Measurements from ENCODE around the gene ARL4C. TPM values are rescaled to one million over a fixed set of nuclear protein-coding genes. Genes with fewer than 3 reads are reported as not detected.

Gene ARL4C
- total RNA-seq, 2 donors from 2014 or later, result 1.8 to 4.9 TPM

GRCh38 chr2:234472155-234472554 lies 24.7 kb downstream of the ARL4C start:
- no peak overlapping the region for H3K4me3 ChIP-seq
- H3K36me3 ChIP-seq, result no peaks in the 10 kb centered on the region
- H3K27me3 ChIP-seq, result no peaks in the 10 kb centered on the region
- intact Hi-C loops (cut with DNase I), result no loop called here
- no peak for DNase-seq
- H3K9me3 ChIP-seq, result no peaks in the 10 kb centered on the region
- H3K27ac ChIP-seq, result no peak overlapping the region
- no peaks in the 10 kb centered on the region for H3K4me1 ChIP-seq
- H3K9ac ChIP-seq (ENCODE audit: low read depth in 2 of 2, low read length in 2 of 2), result no peak overlapping the region
- no peak for TF ChIP-seq CTCF (IDR thresholded peaks at IDR 0.05)

GRCh38 chr2:234469972-234470371 lies 26.9 kb downstream of the ARL4C start:
- no peak for TF ChIP-seq CTCF (IDR thresholded peaks at IDR 0.05)
- intact Hi-C loops (cut with DNase I), result no loop called here

GRCh38 chr2:234469251-234469845 lies 27.5 kb downstream of the ARL4C start:
- TF ChIP-seq CTCF (IDR thresholded peaks at IDR 0.05), result no peak
- Histone ChIP-seq H3K4me1 (no peaks in the 10 kb centered on the region), H3K9me3 (no peaks in the 10 kb centered on the region), H3K9ac (ENCODE audit: low read depth in 2 of 2, low read length in 2 of 2) (no peak overlapping the region), H3K27me3 (no peaks in the 10 kb centered on the region), H3K4me3 (no peak overlapping the region), H3K27ac (no peak overlapping the region), H3K36me3 (no peaks in the 10 kb centered on the region)
- intact Hi-C loops (cut with DNase I), result no loop called here
- DNase-seq, result no peak

More at GRCh38 chr2:234469972-234470371, 26.9 kb downstream of the ARL4C start:
- H3K9me3 ChIP-seq, result no peaks in the 10 kb centered on the region
- no peaks in the 10 kb centered on the region for H3K36me3 ChIP-seq
- H3K4me1 ChIP-seq, result no peaks in the 10 kb centered on the region
- DNase-seq, result no peak
- H3K27me3 ChIP-seq, result no peaks in the 10 kb centered on the region
- H3K9ac ChIP-seq (ENCODE audit: low read depth in 2 of 2, low read length in 2 of 2), result no peak overlapping the region
- H3K27ac ChIP-seq, result no peak overlapping the region
- no peak overlapping the region for H3K4me3 ChIP-seq

- H3K4me3 ChIP-seq, result no peak overlapping the region
- H3K4me1 ChIP-seq, result no peaks in the 10 kb centered on the region
- intact Hi-C loops (cut with DNase I), result no loop called here
- H3K27ac ChIP-seq, result no peak overlapping the region
- no peak for TF ChIP-seq CTCF (IDR thresholded peaks at IDR 0.05)
- H3K9ac ChIP-seq (ENCODE audit: low read depth in 2 of 2, low read length in 2 of 2), result no peak overlapping the region
- H3K36me3 ChIP-seq, result no peaks in the 10 kb centered on the region
- no peaks in the 10 kb centered on the region for H3K9me3 ChIP-seq
- no peaks in the 10 kb centered on the region for H3K27me3 ChIP-seq
- DNase-seq, result no peak
These were observed 28.4 kb downstream of the ARL4C start for GRCh38 chr2:234468503-234468902.

- H3K4me1 ChIP-seq, result no peaks in the 10 kb centered on the region
- H3K9ac ChIP-seq (ENCODE audit: low read depth in 2 of 2, low read length in 2 of 2), result no peak overlapping the region
- no peaks in the 10 kb centered on the region for H3K9me3 ChIP-seq
- no peak overlapping the region for H3K27ac ChIP-seq
- no peak overlapping the region for H3K4me3 ChIP-seq
- intact Hi-C loops (cut with DNase I), result no loop called here
- no peaks in the 10 kb centered on the region for H3K36me3 ChIP-seq
- H3K27me3 ChIP-seq, result no peaks in the 10 kb centered on the region
- TF ChIP-seq CTCF (IDR thresholded peaks at IDR 0.05), result no peak
- DNase-seq, result no peak
These were observed 29.6 kb downstream of the ARL4C start for GRCh38 chr2:234467289-234467688.
